ENCODE measurements around the gene KISS1R.

- TF ChIP-seq CTCF (IDR thresholded peaks at IDR 0.05) (no peak), POLR2AphosphoS5 (IDR thresholded peaks at IDR 0.05) (no peak), POLR2A (IDR thresholded peaks at IDR 0.05) (no peak), EP300 (IDR thresholded peaks at IDR 0.05) (no peak)
Observed at GRCh38 chr19:939922-940321, 22.8 kb downstream of the KISS1R start.

Measured in suprapubic skin (tissue), 4 donors.